ENCODE measurements around the gene FOXP1. TPM values are rescaled to one million over a fixed set of nuclear protein-coding genes. Genes with fewer than 3 reads are reported as not detected.

The FOXP1 gene
- total RNA-seq, 1 experiment from 2014 or later = 75.3 TPM

- H3K9ac ChIP-seq (ENCODE audit: extremely low read depth, insufficient read length, low read length) = peak overlapping the region; percentile 63
- peaks cover 13% of the 10 kb centered on the region for H3K4me1 ChIP-seq (ENCODE audit: insufficient read depth, low read length)
These were observed 279.8 kb downstream of the FOXP1 start for GRCh38 chr3:71303627-71304200.

More at GRCh38 chr3:71303627-71304200, 279.8 kb downstream of the FOXP1 start:
- Histone ChIP-seq H2BK20ac (ENCODE audit: low read depth, low read length, poor library complexity, severe bottlenecking) (no peak overlapping the region), H3K14ac (ENCODE audit: insufficient read depth, low read length) (peak overlapping the region; percentile 43; the same call in 1 of the 2 replicates), H4K91ac (ENCODE audit: insufficient read length, low read depth, low read length) (no peak overlapping the region), H2BK5ac (ENCODE audit: insufficient read length, low read length) (no peak overlapping the region), H4K8ac (replicated peaks; ENCODE audit: insufficient read length, low read depth, low read length) (no peak overlapping the region), H3K27me3 (ENCODE audit: insufficient read depth, low read length) (no peaks in the 10 kb centered on the region; the same call in 1 of the 2 replicates), H3K9me3 (ENCODE audit: control insufficient read depth, low read depth, low read length) (no peaks in the 10 kb centered on the region), H2AFZ (ENCODE audit: low read length) (peak overlapping the region; percentile 18), H4K20me1 (ENCODE audit: control insufficient read depth, insufficient read depth, insufficient read length) (no peaks in the 10 kb centered on the region), H3K79me2 (ENCODE audit: insufficient read depth, low read length) (peaks cover 4% of the 10 kb centered on the region; the same call in 1 of the 2 replicates), H2BK12ac (ENCODE audit: insufficient read length, low read depth, low read length) (no peak overlapping the region), H3K4me2 (ENCODE audit: insufficient read depth, insufficient read length, low read length) (peak overlapping the region; percentile 91), H2BK15ac (ENCODE audit: low read depth, low read length) (no peak overlapping the region), H3K18ac (ENCODE audit: insufficient read length, low read depth, low read length) (no peak overlapping the region), H3K56ac (ENCODE audit: insufficient read length, low read depth, low read length) (no peak overlapping the region), H2BK120ac (ENCODE audit: low read depth, low read length, poor library complexity, severe bottlenecking) (no peak overlapping the region), H3T11ph (ENCODE audit: low read length) (no peak overlapping the region), H3K27ac (ENCODE audit: insufficient read length, low read depth, low read length) (no peak overlapping the region), H3K79me1 (ENCODE audit: insufficient read depth, low read depth, low read length, poor library complexity, severe bottlenecking) (no peaks in the 10 kb centered on the region), H3K4ac (ENCODE audit: low read depth, low read length) (no peak overlapping the region), H3K23ac (ENCODE audit: insufficient read length, low read depth, low read length) (no peak overlapping the region), H2AK5ac (ENCODE audit: insufficient read length, low read length) (no peak overlapping the region), H4K5ac (ENCODE audit: insufficient read length, low read depth, low read length) (no peak overlapping the region), H3K23me2 (ENCODE audit: insufficient read length, low read depth, low read length, poor library complexity, severe bottlenecking) (peaks cover 9% of the 10 kb centered on the region)
- TF ChIP-seq, protein P1, sequence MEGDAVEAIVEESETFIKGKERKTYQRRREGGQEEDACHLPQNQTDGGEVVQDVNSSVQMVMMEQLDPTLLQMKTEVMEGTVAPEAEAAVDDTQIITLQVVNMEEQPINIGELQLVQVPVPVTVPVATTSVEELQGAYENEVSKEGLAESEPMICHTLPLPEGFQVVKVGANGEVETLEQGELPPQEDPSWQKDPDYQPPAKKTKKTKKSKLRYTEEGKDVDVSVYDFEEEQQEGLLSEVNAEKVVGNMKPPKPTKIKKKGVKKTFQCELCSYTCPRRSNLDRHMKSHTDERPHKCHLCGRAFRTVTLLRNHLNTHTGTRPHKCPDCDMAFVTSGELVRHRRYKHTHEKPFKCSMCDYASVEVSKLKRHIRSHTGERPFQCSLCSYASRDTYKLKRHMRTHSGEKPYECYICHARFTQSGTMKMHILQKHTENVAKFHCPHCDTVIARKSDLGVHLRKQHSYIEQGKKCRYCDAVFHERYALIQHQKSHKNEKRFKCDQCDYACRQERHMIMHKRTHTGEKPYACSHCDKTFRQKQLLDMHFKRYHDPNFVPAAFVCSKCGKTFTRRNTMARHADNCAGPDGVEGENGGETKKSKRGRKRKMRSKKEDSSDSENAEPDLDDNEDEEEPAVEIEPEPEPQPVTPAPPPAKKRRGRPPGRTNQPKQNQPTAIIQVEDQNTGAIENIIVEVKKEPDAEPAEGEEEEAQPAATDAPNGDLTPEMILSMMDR (conservative IDR thresholded peaks at IDR 0.05) = no peak
- Mint-ChIP-seq H3K4me1 (peaks cover 81 to 86% of the 10 kb centered on the region in 2 experiments), H3K4me3 (peak overlapping the region; percentile 89 to 92), H3K27me3 (ENCODE audit: low read depth) (no peaks in the 10 kb centered on the region), H3K27ac (peak overlapping the region; percentile 67 to 98 (median 94)), H3K9me3 (no peaks in the 10 kb centered on the region), H3K36me3 (ENCODE audit: insufficient read depth in 1 of 3, low read depth in 3 of 3) (peaks cover 0 to 1% (median under 1%) of the 10 kb centered on the region in 3 experiments; a peak in 3 of 7 replicates)
- DNase-seq = no peak
- 100% methylated on average over 1 of the region's 6 CpGs for WGBS (ENCODE audit: extremely low coverage, insufficient read length, low lambda C conversion rate)

Data from H9 (cell line).